Stimulated activated naive CD8-positive, alpha-beta T cell treated with anti-CD3 and anti-CD28 coated beads, Interleukin-15, amount 100 ng/mL, for 72 hours (primary cell): Measurements from ENCODE around the gene PLAAT1.

Source experiments
- ATAC-seq: fragments of 150-1000 bp; cut with Tn5 transposase; 2 replicates; pipeline ENCODE4 v1.10.0; 2021; ENCODE audit warnings: mild to moderate bottlenecking, moderate library complexity
- DNase-seq, 2 donors: peaks; one replicate each; pipeline ENCODE4 v3.0.0; 2021 to 2022
- H3K27ac Mint-ChIP-seq, 2 donors: one replicate each; pipeline ENCODE4 v1.8.0; 2022; ENCODE audit warnings: mild to moderate bottlenecking in 2 of 2, mixed read lengths in 2 of 2, moderate library complexity in 2 of 2
- H3K27me3 Mint-ChIP-seq: one replicate; pipeline ENCODE4 v1.8.0; 2022; ENCODE audit warnings: mixed read lengths
- H3K4me1 Mint-ChIP-seq: one replicate; pipeline ENCODE4 v1.8.0; 2022; ENCODE audit warnings: mild to moderate bottlenecking, mixed read lengths
- H3K4me3 Mint-ChIP-seq, 2 donors: one replicate each; pipeline ENCODE4 v1.8.0; 2022; ENCODE audit warnings: mild to moderate bottlenecking in 2 of 2, mixed read lengths in 2 of 2, moderate library complexity in 1 of 2
- H3K9me3 Mint-ChIP-seq, 2 donors: one replicate each; pipeline ENCODE4 v1.8.0; 2022; ENCODE audit warnings: mixed read lengths in 2 of 2

Gene PLAAT1

GRCh38 chr3:193237030-193237429, 4.0 kb upstream of the PLAAT1 start:
- ATAC-seq (no peak), DNase-seq (no peak)
- Mint-ChIP-seq H3K4me3 (no peak overlapping the region), H3K4me1 (peaks cover 5% of the 10 kb centered on the region), H3K27me3 (peaks cover 35% of the 10 kb centered on the region), H3K9me3 (peaks cover 0 to 3% of the 10 kb centered on the region in 2 donors), H3K27ac (no peak overlapping the region)

DNA sequence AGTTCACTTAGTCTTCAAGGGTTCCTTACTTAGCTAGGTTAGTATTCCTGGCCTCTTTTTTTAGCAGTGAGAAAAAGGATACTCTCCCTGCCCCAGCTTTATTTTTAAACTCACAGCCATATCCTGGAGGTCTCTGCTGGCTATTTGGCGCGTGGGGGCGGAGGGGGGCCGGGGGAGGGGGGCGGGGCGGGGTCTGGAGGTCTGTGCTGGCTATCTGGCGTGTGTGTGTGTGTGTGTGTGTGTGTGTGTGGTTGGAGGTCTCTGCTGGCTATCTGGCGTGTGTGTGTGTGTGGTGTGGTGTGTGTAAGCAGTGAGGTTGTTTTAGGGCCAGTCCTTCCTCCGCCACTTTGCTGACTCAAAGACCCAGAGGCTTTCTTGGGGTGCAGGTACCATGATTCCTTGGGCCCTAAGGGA, 579 bp upstream of the PLAAT1 start:
- Mint-ChIP-seq H3K4me3 (peak overlapping the region; percentile 13 to 59), H3K4me1 (peaks cover 5% of the 10 kb centered on the region), H3K9me3 (peaks cover 0 to 8% of the 10 kb centered on the region in 2 donors), H3K27me3 (peaks cover 42% of the 10 kb centered on the region), H3K27ac (no peak overlapping the region)
- no peak for DNase-seq
- ATAC-seq: peak; percentile 16

GRCh38 chr3:193241716-193242115, 694 bp downstream of the PLAAT1 start:
- no peak for DNase-seq
- H3K27me3 Mint-ChIP-seq: peaks cover 41% of the 10 kb centered on the region
- no peak overlapping the region for H3K27ac Mint-ChIP-seq
- H3K4me1 Mint-ChIP-seq: peaks cover 5% of the 10 kb centered on the region
- H3K4me3 Mint-ChIP-seq: no peak overlapping the region
- ATAC-seq: no peak
- peaks cover 0 to 8% of the 10 kb centered on the region in 2 donors for H3K9me3 Mint-ChIP-seq

- peaks cover 35% of the 10 kb centered on the region for H3K27me3 Mint-ChIP-seq
- DNase-seq (no peak), ATAC-seq (no peak)
- H3K4me1 Mint-ChIP-seq: peaks cover 5% of the 10 kb centered on the region
- peaks cover 9 to 19% of the 10 kb centered on the region in 2 donors for H3K9me3 Mint-ChIP-seq
- H3K27ac Mint-ChIP-seq: no peak overlapping the region
- H3K4me3 Mint-ChIP-seq: no peak overlapping the region
These were observed 2.5 kb downstream of the PLAAT1 start for GRCh38 chr3:193243571-193243970.

DNA sequence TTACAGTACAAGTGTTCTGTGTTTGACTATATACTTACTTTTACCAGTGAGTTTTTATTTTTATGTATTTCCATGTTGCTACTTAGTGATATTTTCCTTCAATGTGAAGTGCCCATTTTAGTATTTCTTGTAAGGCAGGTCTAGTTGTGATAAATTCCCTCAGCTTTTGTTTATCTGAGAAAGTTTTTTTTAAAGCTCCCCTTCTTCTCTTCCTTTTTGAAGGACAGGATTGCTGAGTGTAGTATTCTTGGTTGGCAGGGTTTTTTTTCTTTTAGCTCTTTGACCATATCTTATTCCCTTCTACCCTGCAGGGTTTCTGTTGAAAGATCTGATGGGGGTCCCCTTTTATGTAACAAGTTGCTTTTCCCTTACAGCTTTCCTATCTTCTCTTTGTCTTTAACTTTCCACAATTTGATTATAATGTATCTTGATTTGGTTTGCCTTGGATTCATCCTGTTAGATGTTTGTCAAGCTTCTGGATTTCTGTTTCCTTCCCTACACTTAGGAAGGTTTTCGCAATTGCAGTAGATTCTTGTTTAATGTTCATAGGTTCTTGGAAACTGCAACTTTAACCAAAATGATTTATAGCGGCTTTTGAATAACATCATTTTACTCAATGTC, 7.9 kb downstream of the PLAAT1 start:
- Mint-ChIP-seq H3K4me3 (no peak overlapping the region), H3K9me3 (peaks cover 30 to 42% of the 10 kb centered on the region in 2 donors), H3K4me1 (no peaks in the 10 kb centered on the region), H3K27me3 (no peaks in the 10 kb centered on the region), H3K27ac (no peak overlapping the region)
- DNase-seq (no peak), ATAC-seq (no peak)

DNA sequence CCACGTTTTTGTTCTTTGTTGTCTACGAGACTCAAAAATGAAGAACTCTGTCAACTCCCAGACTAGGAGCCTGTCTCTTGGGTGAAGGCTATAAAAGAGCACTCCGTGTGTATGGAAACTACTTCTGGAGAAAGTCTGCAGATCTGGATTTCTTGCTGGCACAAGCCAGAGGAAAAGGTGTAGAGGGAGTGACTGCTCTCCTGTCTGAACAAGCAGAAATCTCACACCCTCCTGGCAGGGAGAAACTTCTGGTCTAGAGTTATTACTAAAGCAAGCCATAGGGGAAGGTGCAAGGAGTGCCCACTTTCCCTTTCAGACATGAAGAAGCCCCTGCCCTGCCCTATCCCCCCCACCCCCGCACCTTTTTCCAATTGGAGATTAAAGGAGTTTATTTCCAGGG, 9.5 kb downstream of the PLAAT1 start:
- Mint-ChIP-seq H3K9me3 (peaks cover 30 to 42% of the 10 kb centered on the region in 2 donors), H3K4me3 (no peak overlapping the region), H3K4me1 (no peaks in the 10 kb centered on the region), H3K27me3 (peaks cover 3% of the 10 kb centered on the region), H3K27ac (no peak overlapping the region)
- DNase-seq (no peak), ATAC-seq (no peak)

DNA sequence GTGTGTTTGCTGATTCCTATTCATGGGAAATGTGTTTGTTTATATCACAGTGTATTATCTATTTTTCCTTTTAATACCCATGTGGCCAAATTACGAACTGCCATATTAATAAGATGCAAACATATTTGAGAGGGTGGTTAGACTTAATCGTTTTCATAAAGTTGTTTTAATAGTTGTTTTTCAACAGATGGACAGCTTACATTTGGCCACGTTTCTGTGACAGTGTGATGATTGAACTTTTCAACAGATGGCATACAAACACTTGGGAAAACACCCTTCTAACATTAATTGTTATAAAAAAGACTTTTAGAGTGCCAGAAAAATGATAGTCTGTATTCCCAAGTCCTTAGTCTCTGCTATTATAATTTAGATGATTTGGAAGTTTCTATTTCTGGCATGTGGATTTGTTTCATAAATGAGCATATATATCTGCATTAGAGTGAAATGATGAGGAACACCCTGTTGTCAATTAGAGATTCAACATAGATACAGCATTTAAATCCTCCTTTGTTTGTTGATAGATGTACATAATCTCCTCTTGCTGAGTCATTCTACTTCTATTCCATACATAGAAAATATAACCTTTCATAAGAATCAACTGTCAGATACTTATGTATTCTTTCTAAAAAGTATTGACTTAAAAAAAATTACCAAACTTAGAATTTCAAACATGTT, 13.1 kb downstream of the PLAAT1 start:
- Mint-ChIP-seq H3K27ac (no peak overlapping the region), H3K9me3 (peaks cover 17 to 25% of the 10 kb centered on the region in 2 donors), H3K4me3 (no peak overlapping the region), H3K27me3 (peaks cover 19% of the 10 kb centered on the region), H3K4me1 (no peaks in the 10 kb centered on the region)
- DNase-seq: no peak
- ATAC-seq: no peak

GRCh38 chr3:193261970-193262369, 20.9 kb downstream of the PLAAT1 start:
- DNase-seq: no peak
- peaks cover 12% of the 10 kb centered on the region for H3K27me3 Mint-ChIP-seq
- ATAC-seq: no peak
- H3K9me3 Mint-ChIP-seq: no peaks in the 10 kb centered on the region
- no peak overlapping the region for H3K4me3 Mint-ChIP-seq
- H3K4me1 Mint-ChIP-seq: no peaks in the 10 kb centered on the region
- no peak overlapping the region for H3K27ac Mint-ChIP-seq

- Mint-ChIP-seq H3K27me3 (peaks cover 4% of the 10 kb centered on the region), H3K4me3 (no peak overlapping the region), H3K9me3 (no peaks in the 10 kb centered on the region), H3K27ac (no peak overlapping the region), H3K4me1 (no peaks in the 10 kb centered on the region)
- ATAC-seq (no peak), DNase-seq (no peak)
These were observed 21.7 kb downstream of the PLAAT1 start for GRCh38 chr3:193262707-193263106.

- Mint-ChIP-seq H3K4me1 (no peaks in the 10 kb centered on the region), H3K27ac (no peak overlapping the region), H3K9me3 (no peaks in the 10 kb centered on the region), H3K4me3 (no peak overlapping the region), H3K27me3 (no peaks in the 10 kb centered on the region)
- DNase-seq (no peak), ATAC-seq (no peak)
These were observed 28.5 kb downstream of the PLAAT1 start for GRCh38 chr3:193269343-193270028.

- H3K27me3 Mint-ChIP-seq: no peaks in the 10 kb centered on the region
- H3K27ac Mint-ChIP-seq: no peak overlapping the region
- no peak overlapping the region for H3K4me3 Mint-ChIP-seq
- H3K4me1 Mint-ChIP-seq: no peaks in the 10 kb centered on the region
- DNase-seq (no peak), ATAC-seq (no peak)
- H3K9me3 Mint-ChIP-seq: no peaks in the 10 kb centered on the region
These were observed 29.4 kb downstream of the PLAAT1 start for GRCh38 chr3:193270451-193270850.

DNA sequence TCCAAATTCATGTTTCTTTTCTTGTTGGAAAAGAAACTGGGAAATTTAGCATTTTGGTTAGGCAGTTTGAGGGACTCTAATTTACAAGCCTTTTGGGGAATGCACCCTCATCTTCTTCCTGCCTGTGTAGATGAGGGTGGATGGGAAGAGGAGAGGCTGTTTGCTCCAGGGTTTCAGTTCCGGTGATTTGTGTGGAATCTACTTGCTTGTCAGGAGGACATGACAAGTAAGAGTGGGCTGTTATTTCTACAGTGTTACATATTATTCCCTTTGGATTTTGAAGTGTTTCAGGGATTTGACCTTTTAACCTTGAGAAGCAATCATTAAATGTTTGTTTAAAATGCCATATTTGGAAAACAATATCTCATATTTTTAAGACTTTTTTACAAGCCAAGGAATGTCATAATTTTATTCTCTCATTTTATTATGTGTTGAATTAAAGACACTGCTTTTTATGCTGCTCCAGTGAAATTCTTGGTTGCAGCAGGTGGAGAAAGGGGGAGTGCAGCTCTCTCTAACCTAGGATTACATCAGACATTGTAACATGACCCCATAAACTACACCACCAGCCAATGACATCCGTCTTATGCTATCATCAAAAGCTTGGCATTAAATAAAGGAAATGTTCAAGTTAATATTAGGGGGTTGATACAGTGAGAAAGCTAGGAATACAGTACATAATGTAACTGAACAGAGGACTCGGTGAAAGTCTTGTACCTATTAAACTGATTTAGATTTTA, 30.2 kb downstream of the PLAAT1 start:
- Mint-ChIP-seq H3K27me3 (no peaks in the 10 kb centered on the region), H3K27ac (no peak overlapping the region), H3K4me1 (no peaks in the 10 kb centered on the region), H3K4me3 (no peak overlapping the region), H3K9me3 (no peaks in the 10 kb centered on the region)
- DNase-seq (no peak), ATAC-seq (no peak)

DNA sequence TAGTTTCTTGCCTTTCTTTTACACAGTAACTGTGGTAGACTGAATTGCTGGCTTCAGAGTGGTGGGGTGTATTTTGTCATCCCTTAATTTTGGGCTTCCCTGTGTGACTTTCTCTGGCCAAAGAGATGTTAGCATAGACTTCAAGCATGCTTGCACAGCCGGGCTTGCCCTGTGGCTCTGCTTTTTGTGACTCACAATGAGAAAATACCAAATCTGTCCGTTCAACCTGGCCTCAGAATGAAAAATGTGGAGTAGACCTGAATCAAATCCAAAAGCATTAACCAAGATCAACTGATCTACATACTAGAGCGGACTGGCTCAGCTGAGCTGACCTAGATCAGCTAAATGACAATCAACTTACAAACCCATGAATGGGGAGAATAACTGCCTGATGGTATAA, 51.4 kb downstream of the PLAAT1 start:
- H3K27me3 Mint-ChIP-seq: peaks cover 24% of the 10 kb centered on the region
- DNase-seq: no peak
- H3K27ac Mint-ChIP-seq: no peak overlapping the region
- no peaks in the 10 kb centered on the region for H3K4me1 Mint-ChIP-seq
- ATAC-seq: no peak
- H3K9me3 Mint-ChIP-seq: peaks cover 11 to 28% of the 10 kb centered on the region in 2 donors
- H3K4me3 Mint-ChIP-seq: no peak overlapping the region

DNA sequence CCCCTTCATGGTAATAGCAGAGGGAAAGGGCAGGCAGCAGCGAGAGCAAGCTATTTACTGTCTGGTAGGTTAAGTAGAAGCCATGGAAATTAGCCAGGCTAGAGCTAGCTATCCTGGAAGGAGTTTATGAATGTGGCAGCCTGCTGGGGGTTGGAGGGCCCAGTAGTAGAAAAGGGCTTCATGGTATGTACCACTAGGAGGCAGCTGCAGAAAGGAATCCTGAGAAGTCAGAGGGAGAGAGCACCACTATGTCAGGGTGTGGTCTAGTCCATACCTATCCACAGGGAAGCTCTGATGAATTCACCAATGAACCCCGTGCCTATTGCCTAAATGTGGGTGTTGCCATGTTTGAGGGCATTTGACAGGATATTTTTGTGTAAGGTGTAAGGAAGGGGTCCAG, 55.0 kb downstream of the PLAAT1 start:
- ATAC-seq (no peak), DNase-seq (no peak)
- Mint-ChIP-seq H3K4me3 (no peak overlapping the region), H3K27me3 (peaks cover 17% of the 10 kb centered on the region), H3K4me1 (no peaks in the 10 kb centered on the region), H3K9me3 (peaks cover 11 to 20% of the 10 kb centered on the region in 2 donors), H3K27ac (no peak overlapping the region)

DNA sequence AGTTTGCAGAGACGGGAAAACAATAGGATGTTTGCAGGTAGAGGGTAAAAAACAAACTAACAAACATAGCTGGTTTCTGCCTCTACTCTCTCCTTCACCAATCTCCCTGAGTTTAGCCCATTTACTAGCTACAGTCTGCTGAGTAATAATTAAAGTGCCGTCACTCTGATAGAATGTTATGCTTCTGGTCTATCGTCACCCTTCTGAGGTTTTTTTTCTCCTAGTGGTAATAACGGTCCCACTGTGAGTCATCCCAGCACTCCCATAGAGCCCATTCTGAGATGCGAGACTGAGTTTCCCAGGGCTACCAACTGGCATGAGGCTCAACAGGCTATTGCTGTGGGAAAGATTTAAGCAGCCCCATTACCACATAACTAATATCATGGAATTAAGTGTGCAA, 56.4 kb downstream of the PLAAT1 start:
- Mint-ChIP-seq H3K27me3 (peaks cover 17% of the 10 kb centered on the region), H3K4me1 (no peaks in the 10 kb centered on the region), H3K9me3 (peaks cover 9 to 12% of the 10 kb centered on the region in 2 donors), H3K27ac (no peak overlapping the region), H3K4me3 (no peak overlapping the region)
- ATAC-seq (no peak), DNase-seq (no peak)

DNA sequence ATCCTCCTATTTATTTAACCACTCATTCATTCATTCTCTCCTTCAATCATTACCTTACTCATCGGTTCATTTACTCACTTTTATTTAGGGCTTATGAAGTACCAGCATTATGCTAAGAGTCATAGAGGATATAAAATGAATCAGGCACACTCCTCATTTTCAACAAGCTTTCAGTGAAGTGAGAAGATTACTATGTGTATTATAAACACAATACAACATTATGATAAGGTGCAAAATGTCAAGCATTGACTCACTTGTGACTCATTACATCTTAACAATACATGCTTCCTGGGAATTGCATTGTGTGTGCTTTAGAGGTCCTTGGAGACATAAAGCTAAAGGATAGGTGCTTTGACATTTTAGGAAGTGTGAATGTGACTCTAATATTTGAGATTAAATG, 60.4 kb downstream of the PLAAT1 start:
- no peak overlapping the region for H3K4me3 Mint-ChIP-seq
- H3K4me1 Mint-ChIP-seq: no peaks in the 10 kb centered on the region
- peaks cover 0 to 4% of the 10 kb centered on the region in 2 donors for H3K9me3 Mint-ChIP-seq
- DNase-seq (no peak), ATAC-seq (no peak)
- H3K27ac Mint-ChIP-seq: no peak overlapping the region
- H3K27me3 Mint-ChIP-seq: peaks cover 13% of the 10 kb centered on the region
